22Rv1 (cell line): ENCODE results near the gene PHLDA2.

Source experiments
- CTCF ChIP-seq: fragments of 450-650 bp; IDR thresholded peaks from 2 replicates; pipeline ENCODE4 v1.5.1; 2017; ENCODE audit warnings: mild to moderate bottlenecking
- ZFX ChIP-seq: fragments of 450-650 bp; IDR thresholded peaks from 2 replicates; pipeline ENCODE4 v1.6.1; 2017; ENCODE audit warnings: antibody characterized with exemption, borderline replicate concordance

GRCh38 chr11:2940921-2941821 is 12.0 kb upstream of the PHLDA2 start:
- no peak for TF ChIP-seq CTCF
- TF ChIP-seq ZFX = no peak
